IMR-90 (cell line): Measurements from ENCODE around the gene PRDM15. TPM values are rescaled to one million over a fixed set of nuclear protein-coding genes. Genes with fewer than 3 reads are reported as not detected.

ENCODE experiments used
- ATAC-seq: fragments of 200-7000 bp; cut with Tn5 transposase; 2 replicates; pipeline ENCODE4 v1.9.1; 2020; ENCODE audit warnings: low read depth, mild to moderate bottlenecking, moderate library complexity
- BruUV-seq: library from RNA; stranded (reverse); fragments of 400-500 nt; replicated peaks from 2 replicates; lab custom pipeline; 2021; lab: Mats Ljungman, UMichigan
- CTCF ChIA-PET: fragments of 300-600 bp; formaldehyde crosslinking; extraction: SDS; loops from one replicate; lab custom pipeline; 2021; ENCODE audit warnings: antibody characterized with exemption; lab: Yijun Ruan, JAX
- POLR2A ChIA-PET: fragments of 300-600 bp; sonication (Branson Sonifier 250); formaldehyde crosslinking; loops from one replicate; lab custom pipeline; 2022; ENCODE audit warnings: antibody characterized with exemption; ENCODE audit not compliant: unreplicated experiment; lab: Charles Lee
- DNase-seq: peaks from one replicate; pipeline ENCODE4 v3.0.0; 2013
- H2AFZ ChIP-seq: replicated peaks from 2 replicates; pipeline ENCODE3; 2013; ENCODE audit warnings: low read length, mild to moderate bottlenecking; ENCODE audit not compliant: poor library complexity
- H2AK5ac ChIP-seq: 2 replicates; pipeline ENCODE4 v1.6.1; 2013; ENCODE audit warnings: low read depth, low read length, inconsistent platforms
- H2AK9ac ChIP-seq: replicated peaks from 2 replicates; pipeline ENCODE3; 2013; ENCODE audit warnings: mild to moderate bottlenecking, low read depth, low read length, moderate library complexity; ENCODE audit not compliant: poor library complexity
- H2BK120ac ChIP-seq: 2 replicates; pipeline ENCODE4 v1.6.1; 2013; ENCODE audit warnings: low read depth, low read length, inconsistent platforms
- H2BK15ac ChIP-seq: 3 replicates; pipeline ENCODE4 v1.6.1; 2013; ENCODE audit warnings: low read depth, low read length, inconsistent platforms
- H2BK20ac ChIP-seq: 2 replicates; pipeline ENCODE4 v1.6.1; 2013; ENCODE audit warnings: low read depth, mild to moderate bottlenecking, inconsistent platforms, low read length, moderate library complexity
- H2BK5ac ChIP-seq: 2 replicates; pipeline ENCODE4 v1.6.1; 2013; ENCODE audit warnings: mild to moderate bottlenecking, low read depth, low read length, inconsistent platforms; ENCODE audit not compliant: poor library complexity, severe bottlenecking
- H3K14ac ChIP-seq: replicated peaks from 2 replicates; pipeline ENCODE4 v1.6.1; 2013; ENCODE audit warnings: low read depth, low read length, inconsistent platforms
- H3K18ac ChIP-seq: 2 replicates; pipeline ENCODE4 v1.6.1; 2013; ENCODE audit warnings: low read depth, low read length, control low read depth
- H3K23ac ChIP-seq: 2 replicates; pipeline ENCODE4 v1.6.1; 2013; ENCODE audit warnings: low read depth, low read length, inconsistent platforms
- H3K27ac ChIP-seq: 2 replicates; pipeline ENCODE4 v1.5.1; 2013; ENCODE audit warnings: mild to moderate bottlenecking, control low read depth, low read length; ENCODE audit not compliant: insufficient read depth
- H3K27me3 ChIP-seq: 2 replicates; pipeline ENCODE4 v1.6.1; 2013; ENCODE audit warnings: low read length; ENCODE audit not compliant: control insufficient read depth, insufficient read depth
- H3K36me3 ChIP-seq: 2 replicates; pipeline ENCODE4 v1.6.1; 2013; ENCODE audit warnings: low read length, mixed read lengths; ENCODE audit not compliant: control insufficient read depth, insufficient read depth
- H3K4ac ChIP-seq: 2 replicates; pipeline ENCODE4 v1.6.1; 2013; ENCODE audit warnings: low read depth, low read length, inconsistent platforms
- H3K4me1 ChIP-seq: 2 replicates; pipeline ENCODE4 v1.6.1; 2013; ENCODE audit warnings: low read length, mixed read lengths; ENCODE audit not compliant: control insufficient read depth, insufficient read depth
- H3K4me2 ChIP-seq: 2 replicates; pipeline ENCODE4 v1.6.1; 2013; ENCODE audit warnings: low read depth, mild to moderate bottlenecking, control low read depth, low read length, moderate library complexity
- H3K4me3 ChIP-seq: 2 replicates; pipeline ENCODE4 v1.5.1; 2013; ENCODE audit warnings: low read depth, mild to moderate bottlenecking, control low read depth, low read length, moderate library complexity; ENCODE audit not compliant: insufficient read depth
- H3K56ac ChIP-seq: 2 replicates; pipeline ENCODE4 v1.6.1; 2013; ENCODE audit warnings: low read length, inconsistent platforms; ENCODE audit not compliant: insufficient read depth; ENCODE audit errors: extremely low read depth
- H3K79me1 ChIP-seq, 2 experiments: 2 replicates each; pipeline ENCODE4 v1.6.1; 2013; ENCODE audit warnings: low read length in 2 of 2, inconsistent platforms in 1 of 2, low read depth in 1 of 2
- H3K9ac ChIP-seq: 2 replicates; pipeline ENCODE4 v1.6.1; 2013; ENCODE audit warnings: low read depth, low read length, control low read depth
- H3K9me1 ChIP-seq: 2 replicates; pipeline ENCODE4 v1.6.1; 2013; ENCODE audit warnings: low read length, inconsistent platforms; ENCODE audit not compliant: insufficient read depth
- H3K9me3 ChIP-seq: 2 replicates; pipeline ENCODE4 v1.6.1; 2013; ENCODE audit warnings: low read length; ENCODE audit not compliant: control insufficient read depth, insufficient read depth
- H4K20me1 ChIP-seq: 2 replicates; pipeline ENCODE4 v1.6.1; 2013; ENCODE audit warnings: low read length, inconsistent platforms; ENCODE audit not compliant: insufficient read depth
- H4K5ac ChIP-seq: 2 replicates; pipeline ENCODE4 v1.6.1; 2013; ENCODE audit warnings: mild to moderate bottlenecking, low read depth, low read length, control low read depth
- H4K8ac ChIP-seq, 2 experiments: 2 replicates each; pipeline ENCODE4 v1.6.1; 2013; ENCODE audit warnings: low read depth in 2 of 2, low read length in 2 of 2, control low read depth in 1 of 2, inconsistent platforms in 1 of 2
- H4K91ac ChIP-seq: 2 replicates; pipeline ENCODE4 v1.6.1; 2013; ENCODE audit warnings: low read depth, low read length, inconsistent platforms; ENCODE audit not compliant: insufficient read depth
- CEBPB ChIP-seq: IDR thresholded peaks from 2 replicates; pipeline ENCODE4 v1.6.1; 2012; ENCODE audit warnings: low read depth, low read length, improper control_type of control experiment
- RCOR1 ChIP-seq: IDR thresholded peaks from 2 replicates; pipeline ENCODE4 v1.6.1; 2012; ENCODE audit warnings: mild to moderate bottlenecking, low read length, improper control_type of control experiment; ENCODE audit not compliant: insufficient replicate concordance
- SMC3 ChIP-seq: fragments of 150-350 bp; IDR thresholded peaks from 2 replicates; pipeline ENCODE4 v1.6.1; 2016; ENCODE audit warnings: low read depth, mild to moderate bottlenecking, antibody characterized with exemption, low read length, moderate library complexity
- WGBS, 2 experiments: methylation state at CpG; one replicate each; pipeline versions ENCODE4 v1.1.5 to v1.1.7; 2013; ENCODE audit warnings: missing lambda C conversion rate in 2 of 2; ENCODE audit not compliant: insufficient read length in 1 of 2; ENCODE audit errors: extremely low coverage in 2 of 2; 5-methylcytosine and 5-hydroxymethylcytosine counted together
- dilution Hi-C: fragments of 300-500 bp; cut with HindIII; formaldehyde crosslinking; loops from one replicate; pipeline ENCODE4 v1.14.3; 2018; ENCODE audit warnings: low sequenced_read_pairs; ENCODE audit not compliant: unreplicated experiment
- in situ Hi-C: fragments of 300-500 bp; cut with MboI; formaldehyde crosslinking; loops from 3 replicates; pipeline ENCODE4 v1.14.3; 2019; ENCODE audit warnings: low sequenced_read_pairs, inconsistent platforms, mixed read lengths
- intact Hi-C: fragments of 100-400 bp; cut with micrococcal nuclease; formaldehyde crosslinking; loops from 2 replicates; pipeline ENCODE4 v1.10.0; 2022
- polyA plus RNA-seq, 3 experiments: library from polyadenylated mRNA; depleted of rRNA; stranded (reverse); fragments of >200 nt; gene quantifications; 2 replicates each; pipeline ENCODE4 v1.2.3, GENCODE V29; 2012; ENCODE audit warnings: low replicate concordance in 1 of 3
- total RNA-seq: library from RNA; depleted of rRNA; stranded (reverse); fragments of >200 nt; gene quantifications from 2 replicates; pipeline ENCODE4 v1.2.3, GENCODE V29; 2012

Gene PRDM15
- total and polyA plus RNA-seq, 2 of the 4 experiments (the other 2 are of a cell fraction): 7.3 to 8.8 TPM

DNA sequence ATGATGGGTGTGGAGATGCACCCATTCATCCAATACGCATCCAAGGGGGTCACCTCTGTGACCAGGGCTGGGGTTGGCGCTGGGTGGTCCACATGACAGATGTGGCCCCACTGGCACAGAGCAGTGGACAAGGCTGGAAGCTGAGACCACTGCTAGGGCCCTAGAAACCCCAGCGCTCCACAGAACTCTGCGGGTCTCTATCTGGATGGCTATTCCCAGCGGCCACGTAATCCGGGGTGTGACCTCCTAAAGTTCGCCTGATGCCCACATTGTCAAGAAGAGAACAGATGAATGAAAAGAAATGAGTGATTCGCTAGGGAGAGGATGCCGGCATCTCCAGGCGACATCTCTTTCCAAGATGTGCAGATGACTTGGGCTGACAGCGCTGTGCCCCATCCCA lies 55.2 kb downstream of the PRDM15 start:
- H2BK20ac ChIP-seq: no peak overlapping the region
- ATAC-seq (no peak), DNase-seq (no peak)
- no peak overlapping the region for H3K9ac ChIP-seq
- no peak overlapping the region for H2AK9ac ChIP-seq
- peaks cover 15% of the 10 kb centered on the region for H3K36me3 ChIP-seq
- no peak overlapping the region for H3K4me2 ChIP-seq
- H4K91ac ChIP-seq: no peak overlapping the region
- H3K4me1 ChIP-seq: no peaks in the 10 kb centered on the region
- no peak overlapping the region for H2BK5ac ChIP-seq
- no peak overlapping the region for H3K56ac ChIP-seq
- no peak overlapping the region for H3K18ac ChIP-seq
- ChIA-PET POLR2A (no interaction called here), CTCF (interaction anchor here (0.6 kb wide), 1 partner anchor 254 kb away, joined by 7 read pairs; no protein-coding TSS in a partner anchor)
- in situ Hi-C loops: no loop called here
- 100% methylated on average over 2 of the region's 12 CpGs; no CpG with 5 or more reads in 1 of the 2 experiments for WGBS, 2 experiments
- no peaks in the 10 kb centered on the region for H3K27me3 ChIP-seq
- no peak overlapping the region for H3K23ac ChIP-seq
- H3K4me3 ChIP-seq: no peak overlapping the region
- H3K4ac ChIP-seq: no peak overlapping the region
- no peak overlapping the region for H3K14ac ChIP-seq
- no peak for TF ChIP-seq CEBPB
- TF ChIP-seq SMC3: no peak
- TF ChIP-seq RCOR1: no peak
- no peaks in the 10 kb centered on the region for H3K9me3 ChIP-seq
- no peaks in the 10 kb centered on the region for H4K20me1 ChIP-seq
- H2BK120ac ChIP-seq: no peak overlapping the region
- no peak overlapping the region for H3K27ac ChIP-seq
- H3K9me1 ChIP-seq: peaks cover 2% of the 10 kb centered on the region; the same call in 1 of the 2 replicates
- H2AFZ ChIP-seq: no peak overlapping the region
- H3K79me1 ChIP-seq: no peaks in the 10 kb centered on the region
- H2AK5ac ChIP-seq: no peak overlapping the region
- dilution Hi-C loops: no loop called here
- BruUV-seq: no TSS peak
- H4K8ac ChIP-seq: no peak overlapping the region
- intact Hi-C loops: no loop called here
- no peak overlapping the region for H4K5ac ChIP-seq
- H2BK15ac ChIP-seq: no peak overlapping the region
